Measurements from ENCODE around the gene BRINP3. TPM values are rescaled to one million over a fixed set of nuclear protein-coding genes. Genes with fewer than 3 reads are reported as not detected.

Gene BRINP3
- total RNA-seq, 1 donor from 2014 or later, result not detected

GRCh38 chr1:190436615-190437014 lies 41.0 kb downstream of the BRINP3 start:
- peaks cover 2% of the 10 kb centered on the region for H3K9me3 Mint-ChIP-seq
- CTCF ChIA-PET, result no interaction called here
- intact Hi-C loops (cut with micrococcal nuclease), result no loop called here

DNA sequence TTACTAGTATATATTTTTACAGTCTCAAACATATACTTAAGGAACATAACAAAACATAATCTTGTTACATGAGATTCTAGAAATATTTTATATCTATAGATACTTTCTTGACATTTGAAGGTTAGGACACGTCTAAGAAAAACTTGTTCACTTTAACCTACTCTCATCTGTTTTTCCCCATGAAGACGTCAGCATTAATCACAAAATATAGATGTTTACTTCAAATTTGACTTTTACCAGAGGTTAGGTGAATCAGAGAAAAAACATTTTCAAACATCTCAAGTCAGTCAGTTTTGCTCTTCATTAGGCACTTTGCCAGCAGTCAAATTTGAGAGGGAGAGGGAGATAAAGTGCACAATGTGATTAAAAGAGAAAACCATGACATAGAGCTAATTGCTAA lies 47.7 kb downstream of the BRINP3 start:
- DNase-seq (no peak), ATAC-seq (ENCODE audit: low read depth) (no peak)
- no peaks in the 10 kb centered on the region for H3K36me3 Mint-ChIP-seq (ENCODE audit: low read depth)
- CTCF ChIA-PET, result no interaction called here
- no peak overlapping the region for H3K27ac Mint-ChIP-seq
- intact Hi-C loops (cut with micrococcal nuclease), result no loop called here
- H3K9me3 Mint-ChIP-seq, result peaks cover 2% of the 10 kb centered on the region
- no peaks in the 10 kb centered on the region for H3K27me3 Mint-ChIP-seq
- POLR2A ChIA-PET, result no interaction called here
- H3K4me1 Mint-ChIP-seq, result no peaks in the 10 kb centered on the region
- no peak for TF ChIP-seq CTCF (IDR thresholded peaks at IDR 0.05)
- H3K4me3 Mint-ChIP-seq, result no peak overlapping the region

More at GRCh38 chr1:190436615-190437014, 41.0 kb downstream of the BRINP3 start:
- TF ChIP-seq CTCF (IDR thresholded peaks at IDR 0.05), result no peak
- no peak for DNase-seq
- Mint-ChIP-seq H3K4me3 (no peak overlapping the region), H3K27ac (no peak overlapping the region), H3K36me3 (ENCODE audit: low read depth) (no peaks in the 10 kb centered on the region), H3K4me1 (no peaks in the 10 kb centered on the region), H3K27me3 (no peaks in the 10 kb centered on the region)
- POLR2A ChIA-PET, result no interaction called here
- ATAC-seq (ENCODE audit: low read depth), result no peak

DNA sequence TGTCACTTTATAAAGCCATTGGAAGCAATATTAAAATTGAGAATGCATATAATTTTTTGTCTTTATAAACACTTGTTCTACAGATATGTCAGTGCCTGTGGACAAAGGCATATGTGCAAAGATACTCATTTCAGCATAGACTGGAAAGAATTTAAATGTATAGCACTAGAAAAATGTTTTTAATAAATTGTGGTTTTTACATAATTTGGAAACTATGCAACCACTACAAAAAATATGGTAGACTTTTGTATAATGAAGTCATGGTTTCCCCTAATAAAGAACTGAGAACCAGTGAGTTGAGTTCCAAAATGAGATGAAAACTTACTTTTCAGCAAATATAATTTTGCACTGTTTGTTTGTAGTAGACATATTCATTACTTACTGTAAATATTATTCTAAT lies 48.5 kb downstream of the BRINP3 start:
- Mint-ChIP-seq H3K27me3 (no peaks in the 10 kb centered on the region), H3K27ac (no peak overlapping the region), H3K36me3 (ENCODE audit: low read depth) (no peaks in the 10 kb centered on the region), H3K4me1 (no peaks in the 10 kb centered on the region), H3K9me3 (peaks cover 2% of the 10 kb centered on the region), H3K4me3 (no peak overlapping the region)
- ChIA-PET POLR2A (no interaction called here), CTCF (no interaction called here)
- DNase-seq, result no peak
- intact Hi-C loops (cut with micrococcal nuclease), result no loop called here
- ATAC-seq (ENCODE audit: low read depth), result no peak
- TF ChIP-seq CTCF (IDR thresholded peaks at IDR 0.05), result no peak

DNA sequence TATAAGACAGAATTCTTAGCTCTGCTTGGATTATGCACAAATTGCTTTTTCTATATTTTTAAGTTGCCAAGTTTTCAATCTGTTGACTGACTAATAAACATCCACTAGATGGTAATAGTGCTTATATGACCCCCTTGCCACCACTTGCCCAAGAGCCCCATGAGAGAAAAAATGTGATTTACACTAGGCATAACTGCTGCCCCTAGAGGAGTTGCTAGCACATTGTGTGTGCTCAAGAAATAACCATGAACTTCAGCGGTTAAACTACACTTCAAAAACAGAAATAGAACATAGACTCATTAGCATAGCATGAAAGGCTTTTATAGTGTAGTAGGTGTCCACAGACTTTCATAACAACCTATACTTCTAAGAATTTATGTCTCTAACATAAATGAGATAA lies 61.4 kb downstream of the BRINP3 start:
- POLR2A ChIA-PET, result no interaction called here
- ATAC-seq (ENCODE audit: low read depth), result no peak
- intact Hi-C loops (cut with micrococcal nuclease), result no loop called here

DNA sequence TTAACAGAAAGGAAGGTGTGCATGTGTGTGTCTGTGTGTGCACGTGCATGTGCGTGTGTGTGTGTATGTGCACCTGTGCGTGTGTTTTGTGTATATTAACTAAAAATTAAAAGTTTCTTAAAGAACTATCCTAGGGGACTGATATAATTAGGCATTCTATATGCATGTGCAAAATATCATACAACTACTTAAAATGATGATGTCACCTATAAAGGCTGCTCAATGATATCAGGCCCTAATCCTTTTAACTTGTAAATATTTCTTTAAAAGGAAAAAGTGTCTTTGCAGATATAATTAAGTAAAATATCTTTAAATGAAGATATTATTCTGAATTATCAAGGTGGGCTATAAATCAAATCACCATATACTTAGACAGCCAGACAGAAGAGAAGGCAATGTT lies 64.5 kb downstream of the BRINP3 start:
- H3K9me3 Mint-ChIP-seq, result no peaks in the 10 kb centered on the region
- H3K4me3 Mint-ChIP-seq, result no peak overlapping the region
- no peak overlapping the region for H3K27ac Mint-ChIP-seq
- no peaks in the 10 kb centered on the region for H3K4me1 Mint-ChIP-seq
- intact Hi-C loops (cut with micrococcal nuclease), result no loop called here
- ATAC-seq (ENCODE audit: low read depth), result no peak
- CTCF ChIA-PET, result no interaction called here
- POLR2A ChIA-PET, result no interaction called here
- H3K36me3 Mint-ChIP-seq (ENCODE audit: low read depth), result no peaks in the 10 kb centered on the region
- H3K27me3 Mint-ChIP-seq, result no peaks in the 10 kb centered on the region
- no peak for TF ChIP-seq CTCF (IDR thresholded peaks at IDR 0.05)
- no peak for DNase-seq

More for the DNA sequence above, 61.4 kb downstream of the BRINP3 start:
- H3K4me1 Mint-ChIP-seq, result no peaks in the 10 kb centered on the region
- no peak overlapping the region for H3K27ac Mint-ChIP-seq
- no peak for TF ChIP-seq CTCF (IDR thresholded peaks at IDR 0.05)
- CTCF ChIA-PET, result no interaction called here
- H3K9me3 Mint-ChIP-seq, result peaks cover 2% of the 10 kb centered on the region
- no peak for DNase-seq
- H3K4me3 Mint-ChIP-seq, result no peak overlapping the region
- H3K27me3 Mint-ChIP-seq, result no peaks in the 10 kb centered on the region
- H3K36me3 Mint-ChIP-seq (ENCODE audit: low read depth), result no peaks in the 10 kb centered on the region
